Raji (cell line): ENCODE measurements around the gene ALDH2.

ENCODE experiments used
- POLR2A ChIP-seq: IDR thresholded peaks from 2 replicates; pipeline ENCODE4 v1.6.1; 2011; ENCODE audit warnings: low read depth, low read length, control low read depth; ENCODE audit not compliant: insufficient read depth

Gene ALDH2

GRCh38 chr12:111766608-111767361, at the start of gene ALDH2:
ALDH2 (plus strand) TSS chr12:111766933; CDS start chr12:111766983, 50 bp downstream.
- no peak for TF ChIP-seq POLR2A

GRCh38 chr12:111720457-111720856, 46.3 kb upstream of the ALDH2 start:
- TF ChIP-seq POLR2A: no peak

- no peak for TF ChIP-seq POLR2A
These were observed 37.9 kb upstream of the ALDH2 start for GRCh38 chr12:111728795-111729194.

GRCh38 chr12:111730420-111730819, 36.3 kb upstream of the ALDH2 start:
- no peak for TF ChIP-seq POLR2A

GRCh38 chr12:111732786-111733185, 33.9 kb upstream of the ALDH2 start:
- TF ChIP-seq POLR2A: no peak

- no peak for TF ChIP-seq POLR2A
These were observed 33.3 kb upstream of the ALDH2 start for GRCh38 chr12:111733340-111733915.

GRCh38 chr12:111741235-111741812, 25.4 kb upstream of the ALDH2 start:
- no peak for TF ChIP-seq POLR2A

GRCh38 chr12:111745211-111745610, 21.5 kb upstream of the ALDH2 start:
- no peak for TF ChIP-seq POLR2A

- no peak for TF ChIP-seq POLR2A
These were observed 19.4 kb upstream of the ALDH2 start for GRCh38 chr12:111747333-111747732.

GRCh38 chr12:111748151-111748672, 18.5 kb upstream of the ALDH2 start:
- TF ChIP-seq POLR2A: no peak

- TF ChIP-seq POLR2A: no peak
These were observed 17.9 kb upstream of the ALDH2 start for GRCh38 chr12:111748867-111749266.

GRCh38 chr12:111749391-111749790, 17.3 kb upstream of the ALDH2 start:
- no peak for TF ChIP-seq POLR2A

GRCh38 chr12:111753144-111753881, 13.4 kb upstream of the ALDH2 start:
- no peak for TF ChIP-seq POLR2A

- no peak for TF ChIP-seq POLR2A
These were observed 12.1 kb upstream of the ALDH2 start for GRCh38 chr12:111754671-111755070.

- TF ChIP-seq POLR2A: no peak
These were observed 10.5 kb upstream of the ALDH2 start for GRCh38 chr12:111756196-111756595.
